WTC11 (cell line): ENCODE measurements around the gene DRGX. TPM values are rescaled to one million over a fixed set of nuclear protein-coding genes. Genes with fewer than 3 reads are reported as not detected.

ENCODE experiments used
- ATAC-seq: fragments of 200-7000 bp; cut with Tn5 transposase; 2 replicates; pipeline ENCODE4 v1.10.0; 2021; ENCODE audit warnings: mild to moderate bottlenecking, moderate library complexity
- CTCF ChIA-PET: fragments of 300-600 bp; sonication (Branson Sonifier 250); formaldehyde crosslinking; loops from one replicate; lab custom pipeline; 2021; ENCODE audit warnings: antibody characterized with exemption; lab: Charles Lee
- POLR2A ChIA-PET: fragments of 350-600 bp; sonication (Branson Sonifier 250); formaldehyde crosslinking; loops from one replicate; lab custom pipeline; 2021; ENCODE audit warnings: antibody characterized with exemption; lab: Charles Lee
- DNase-seq: peaks from one replicate; pipeline ENCODE4 v3.0.0; 2021; ENCODE audit warnings: low spot score
- H3K27ac Mint-ChIP-seq: 2 replicates; pipeline ENCODE4 v1.8.0; 2021; ENCODE audit warnings: mixed read lengths
- H3K27me3 Mint-ChIP-seq: 2 replicates; pipeline ENCODE4 v1.8.0; 2021; ENCODE audit warnings: low read depth, mild to moderate bottlenecking, moderate library complexity, mixed read lengths
- H3K36me3 Mint-ChIP-seq: 2 replicates; pipeline ENCODE4 v1.8.0; 2021; ENCODE audit warnings: mixed read lengths
- H3K4me1 Mint-ChIP-seq: 2 replicates; pipeline ENCODE4 v1.8.0; 2022; ENCODE audit warnings: mixed read lengths
- H3K4me3 Mint-ChIP-seq: 2 replicates; pipeline ENCODE4 v1.8.0; 2021; ENCODE audit warnings: mild to moderate bottlenecking, moderate library complexity, mixed read lengths
- H3K9me3 Mint-ChIP-seq: 2 replicates; pipeline ENCODE4 v1.8.0; 2021; ENCODE audit warnings: mixed read lengths
- EMX1 ChIP-seq: fragments of 250-450 bp; sonication (Bioruptor Pico); IDR thresholded peaks from 2 replicates; pipeline ENCODE4 v1.8.0; 2021; ENCODE audit warnings: mild to moderate bottlenecking
- NR1H2 ChIP-seq: sonication (generic); formaldehyde crosslinking; IDR thresholded peaks from 2 replicates; pipeline ENCODE4 v1.9.0; 2021; ENCODE audit warnings: mild to moderate bottlenecking, moderate library complexity, missing genetic modification reagents
- RORB ChIP-seq: fragments of 250-450 bp; sonication (Bioruptor Pico); IDR thresholded peaks from 2 replicates; pipeline ENCODE4 v1.9.0; 2021; ENCODE audit warnings: mild to moderate bottlenecking
- SMAD3 ChIP-seq: sonication (generic); formaldehyde crosslinking; IDR thresholded peaks from 2 replicates; pipeline ENCODE4 v1.8.0; 2022; ENCODE audit warnings: missing genetic modification reagents, mild to moderate bottlenecking, borderline replicate concordance
- TEAD1 ChIP-seq: sonication (generic); formaldehyde crosslinking; IDR thresholded peaks from 2 replicates; pipeline ENCODE4 v1.8.0; 2022; ENCODE audit warnings: mild to moderate bottlenecking, missing genetic modification reagents
- TP53 ChIP-seq: sonication (generic); formaldehyde crosslinking; IDR thresholded peaks from 2 replicates; pipeline ENCODE4 v1.8.1; 2023; ENCODE audit warnings: mild to moderate bottlenecking, missing genetic modification reagents
- ZNF317 ChIP-seq: sonication (generic); formaldehyde crosslinking; IDR thresholded peaks from 2 replicates; pipeline ENCODE4 v1.8.1; 2023; ENCODE audit warnings: low read depth, mild to moderate bottlenecking, moderate library complexity, missing genetic modification reagents, borderline replicate concordance
- ZNF396 ChIP-seq: fragments of 250-450 bp; sonication (Bioruptor Pico); IDR thresholded peaks from 2 replicates; pipeline ENCODE4 v1.8.0; 2021; ENCODE audit warnings: mild to moderate bottlenecking, moderate library complexity, borderline replicate concordance
- total RNA-seq: library from RNA; stranded (reverse); gene quantifications from 3 replicates; pipeline ENCODE4 v1.2.3, GENCODE V29; 2021
- TF ChIP-seq, protein P1 (sequence below): sonication (generic); formaldehyde crosslinking; IDR thresholded peaks from 2 replicates; pipeline ENCODE4 v1.8.0; 2022; ENCODE audit warnings: mild to moderate bottlenecking, missing genetic modification reagents
- TF ChIP-seq, protein P2 (sequence below): sonication (generic); formaldehyde crosslinking; IDR thresholded peaks from 2 replicates; pipeline ENCODE4 v1.8.1; 2022; ENCODE audit warnings: missing genetic modification reagents, borderline replicate concordance
- TF ChIP-seq, protein P3 (sequence below): sonication (generic); formaldehyde crosslinking; IDR thresholded peaks from 2 replicates; pipeline ENCODE4 v1.8.1; 2023; ENCODE audit warnings: mild to moderate bottlenecking, missing genetic modification reagents
- TF ChIP-seq, protein P4 (sequence below): sonication (generic); formaldehyde crosslinking; conservative IDR thresholded peaks from 2 replicates; pipeline ENCODE4 v1.8.1; 2023; ENCODE audit warnings: mild to moderate bottlenecking, low read depth, missing genetic modification reagents, moderate library complexity
- TF ChIP-seq, protein P5 (sequence below): sonication (generic); formaldehyde crosslinking; IDR thresholded peaks from 2 replicates; pipeline ENCODE4 v1.8.1; 2023; ENCODE audit warnings: mild to moderate bottlenecking, missing genetic modification reagents
- TF ChIP-seq, protein P6 (sequence below): fragments of 250-450 bp; sonication (Bioruptor Pico); IDR thresholded peaks from 2 replicates; pipeline ENCODE4 v2.1.2; 2022; ENCODE audit warnings: mild to moderate bottlenecking, moderate library complexity

DRGX gene
- total RNA-seq, 1 experiment from 2014 or later: not detected

DNA sequence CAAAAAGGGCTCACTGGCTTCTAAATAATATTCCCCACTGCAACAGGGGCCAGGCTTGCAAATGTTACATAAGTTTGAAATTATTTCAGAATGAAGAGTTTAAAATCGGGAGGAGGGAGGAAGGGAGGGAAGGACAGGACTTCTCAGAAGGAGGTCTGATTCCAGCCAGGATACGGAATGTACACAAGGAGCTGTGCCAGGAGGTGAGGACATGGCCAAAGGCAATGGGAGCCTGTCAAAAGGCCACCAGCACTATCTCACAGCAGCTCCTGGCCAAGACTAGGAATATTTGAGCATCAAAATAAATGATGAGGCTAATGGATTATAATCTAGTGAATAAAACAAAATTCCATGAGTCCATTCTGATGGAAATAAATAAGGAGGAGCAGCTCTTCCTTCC is 18.6 kb upstream of the DRGX start:
- DNase-seq (no peak), ATAC-seq (no peak)
- H3K4me1 Mint-ChIP-seq: peaks cover 10% of the 10 kb centered on the region
- no peaks in the 10 kb centered on the region for H3K9me3 Mint-ChIP-seq
- H3K4me3 Mint-ChIP-seq: no peak overlapping the region
- no peak overlapping the region for H3K27ac Mint-ChIP-seq
- H3K36me3 Mint-ChIP-seq: no peaks in the 10 kb centered on the region
- ChIA-PET POLR2A (no interaction called here), CTCF (no interaction called here)
- no peak for TF ChIP-seq TP53
- TF ChIP-seq, protein P1, sequence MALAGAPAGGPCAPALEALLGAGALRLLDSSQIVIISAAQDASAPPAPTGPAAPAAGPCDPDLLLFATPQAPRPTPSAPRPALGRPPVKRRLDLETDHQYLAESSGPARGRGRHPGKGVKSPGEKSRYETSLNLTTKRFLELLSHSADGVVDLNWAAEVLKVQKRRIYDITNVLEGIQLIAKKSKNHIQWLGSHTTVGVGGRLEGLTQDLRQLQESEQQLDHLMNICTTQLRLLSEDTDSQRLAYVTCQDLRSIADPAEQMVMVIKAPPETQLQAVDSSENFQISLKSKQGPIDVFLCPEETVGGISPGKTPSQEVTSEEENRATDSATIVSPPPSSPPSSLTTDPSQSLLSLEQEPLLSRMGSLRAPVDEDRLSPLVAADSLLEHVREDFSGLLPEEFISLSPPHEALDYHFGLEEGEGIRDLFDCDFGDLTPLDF (CRISPR knock-in tag): no peak
- TF ChIP-seq SMAD3: no peak
- no peak for TF ChIP-seq EMX1 (CRISPR knock-in tag)
- TF ChIP-seq, protein P2, sequence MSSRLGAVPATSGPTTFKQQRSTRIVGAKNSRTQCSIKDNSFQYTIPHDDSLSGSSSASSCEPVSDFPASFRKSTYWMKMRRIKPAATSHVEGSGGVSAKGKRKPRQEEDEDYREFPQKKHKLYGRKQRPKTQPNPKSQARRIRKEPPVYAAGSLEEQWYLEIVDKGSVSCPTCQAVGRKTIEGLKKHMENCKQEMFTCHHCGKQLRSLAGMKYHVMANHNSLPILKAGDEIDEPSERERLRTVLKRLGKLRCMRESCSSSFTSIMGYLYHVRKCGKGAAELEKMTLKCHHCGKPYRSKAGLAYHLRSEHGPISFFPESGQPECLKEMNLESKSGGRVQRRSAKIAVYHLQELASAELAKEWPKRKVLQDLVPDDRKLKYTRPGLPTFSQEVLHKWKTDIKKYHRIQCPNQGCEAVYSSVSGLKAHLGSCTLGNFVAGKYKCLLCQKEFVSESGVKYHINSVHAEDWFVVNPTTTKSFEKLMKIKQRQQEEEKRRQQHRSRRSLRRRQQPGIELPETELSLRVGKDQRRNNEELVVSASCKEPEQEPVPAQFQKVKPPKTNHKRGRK (CRISPR knock-in tag): no peak
- TF ChIP-seq, protein P3, sequence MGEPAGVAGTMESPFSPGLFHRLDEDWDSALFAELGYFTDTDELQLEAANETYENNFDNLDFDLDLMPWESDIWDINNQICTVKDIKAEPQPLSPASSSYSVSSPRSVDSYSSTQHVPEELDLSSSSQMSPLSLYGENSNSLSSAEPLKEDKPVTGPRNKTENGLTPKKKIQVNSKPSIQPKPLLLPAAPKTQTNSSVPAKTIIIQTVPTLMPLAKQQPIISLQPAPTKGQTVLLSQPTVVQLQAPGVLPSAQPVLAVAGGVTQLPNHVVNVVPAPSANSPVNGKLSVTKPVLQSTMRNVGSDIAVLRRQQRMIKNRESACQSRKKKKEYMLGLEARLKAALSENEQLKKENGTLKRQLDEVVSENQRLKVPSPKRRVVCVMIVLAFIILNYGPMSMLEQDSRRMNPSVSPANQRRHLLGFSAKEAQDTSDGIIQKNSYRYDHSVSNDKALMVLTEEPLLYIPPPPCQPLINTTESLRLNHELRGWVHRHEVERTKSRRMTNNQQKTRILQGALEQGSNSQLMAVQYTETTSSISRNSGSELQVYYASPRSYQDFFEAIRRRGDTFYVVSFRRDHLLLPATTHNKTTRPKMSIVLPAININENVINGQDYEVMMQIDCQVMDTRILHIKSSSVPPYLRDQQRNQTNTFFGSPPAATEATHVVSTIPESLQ (CRISPR knock-in tag): no peak
- TF ChIP-seq RORB (CRISPR knock-in tag): no peak
- TF ChIP-seq, protein P4, sequence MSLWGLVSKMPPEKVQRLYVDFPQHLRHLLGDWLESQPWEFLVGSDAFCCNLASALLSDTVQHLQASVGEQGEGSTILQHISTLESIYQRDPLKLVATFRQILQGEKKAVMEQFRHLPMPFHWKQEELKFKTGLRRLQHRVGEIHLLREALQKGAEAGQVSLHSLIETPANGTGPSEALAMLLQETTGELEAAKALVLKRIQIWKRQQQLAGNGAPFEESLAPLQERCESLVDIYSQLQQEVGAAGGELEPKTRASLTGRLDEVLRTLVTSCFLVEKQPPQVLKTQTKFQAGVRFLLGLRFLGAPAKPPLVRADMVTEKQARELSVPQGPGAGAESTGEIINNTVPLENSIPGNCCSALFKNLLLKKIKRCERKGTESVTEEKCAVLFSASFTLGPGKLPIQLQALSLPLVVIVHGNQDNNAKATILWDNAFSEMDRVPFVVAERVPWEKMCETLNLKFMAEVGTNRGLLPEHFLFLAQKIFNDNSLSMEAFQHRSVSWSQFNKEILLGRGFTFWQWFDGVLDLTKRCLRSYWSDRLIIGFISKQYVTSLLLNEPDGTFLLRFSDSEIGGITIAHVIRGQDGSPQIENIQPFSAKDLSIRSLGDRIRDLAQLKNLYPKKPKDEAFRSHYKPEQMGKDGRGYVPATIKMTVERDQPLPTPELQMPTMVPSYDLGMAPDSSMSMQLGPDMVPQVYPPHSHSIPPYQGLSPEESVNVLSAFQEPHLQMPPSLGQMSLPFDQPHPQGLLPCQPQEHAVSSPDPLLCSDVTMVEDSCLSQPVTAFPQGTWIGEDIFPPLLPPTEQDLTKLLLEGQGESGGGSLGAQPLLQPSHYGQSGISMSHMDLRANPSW (CRISPR knock-in tag): no peak
- TF ChIP-seq, protein P5, sequence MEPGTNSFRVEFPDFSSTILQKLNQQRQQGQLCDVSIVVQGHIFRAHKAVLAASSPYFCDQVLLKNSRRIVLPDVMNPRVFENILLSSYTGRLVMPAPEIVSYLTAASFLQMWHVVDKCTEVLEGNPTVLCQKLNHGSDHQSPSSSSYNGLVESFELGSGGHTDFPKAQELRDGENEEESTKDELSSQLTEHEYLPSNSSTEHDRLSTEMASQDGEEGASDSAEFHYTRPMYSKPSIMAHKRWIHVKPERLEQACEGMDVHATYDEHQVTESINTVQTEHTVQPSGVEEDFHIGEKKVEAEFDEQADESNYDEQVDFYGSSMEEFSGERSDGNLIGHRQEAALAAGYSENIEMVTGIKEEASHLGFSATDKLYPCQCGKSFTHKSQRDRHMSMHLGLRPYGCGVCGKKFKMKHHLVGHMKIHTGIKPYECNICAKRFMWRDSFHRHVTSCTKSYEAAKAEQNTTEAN (CRISPR knock-in tag): no peak
- peaks cover 3% of the 10 kb centered on the region; the same call in 1 of the 2 replicates for H3K27me3 Mint-ChIP-seq

DNA sequence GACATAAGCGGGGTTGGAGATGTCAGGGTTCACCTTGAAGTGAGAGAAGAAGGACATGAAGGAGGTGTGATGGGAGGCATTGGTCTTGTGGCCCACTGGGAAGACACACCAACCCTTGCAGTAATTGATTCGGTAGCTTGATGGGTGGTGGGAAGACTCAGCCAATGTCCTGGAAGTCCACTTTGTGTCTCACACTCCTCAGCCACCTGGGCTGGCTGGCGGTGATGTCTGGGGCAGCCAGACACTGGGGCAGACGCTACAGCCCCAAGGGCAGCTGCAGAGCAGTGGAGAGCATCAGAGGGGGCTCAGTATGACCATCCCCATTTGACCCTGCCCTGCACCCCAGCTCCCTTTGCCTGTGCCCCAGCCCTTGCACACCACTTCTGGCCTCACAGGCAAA is 16.7 kb upstream of the DRGX start:
- ATAC-seq (no peak), DNase-seq (no peak)
- ChIA-PET POLR2A (no interaction called here), CTCF (interaction anchor here (0.7 to 1.2 kb wide), 4 partner anchors 88 to 180 kb away, joined by 3 to 5 read pairs (median 3); no protein-coding TSS in a partner anchor)
- Mint-ChIP-seq H3K9me3 (no peaks in the 10 kb centered on the region), H3K36me3 (no peaks in the 10 kb centered on the region), H3K27ac (no peak overlapping the region), H3K4me1 (peaks cover 18% of the 10 kb centered on the region), H3K4me3 (no peak overlapping the region), H3K27me3 (peaks cover 6% of the 10 kb centered on the region)
- no peak for TF ChIP-seq ZNF317

DNA sequence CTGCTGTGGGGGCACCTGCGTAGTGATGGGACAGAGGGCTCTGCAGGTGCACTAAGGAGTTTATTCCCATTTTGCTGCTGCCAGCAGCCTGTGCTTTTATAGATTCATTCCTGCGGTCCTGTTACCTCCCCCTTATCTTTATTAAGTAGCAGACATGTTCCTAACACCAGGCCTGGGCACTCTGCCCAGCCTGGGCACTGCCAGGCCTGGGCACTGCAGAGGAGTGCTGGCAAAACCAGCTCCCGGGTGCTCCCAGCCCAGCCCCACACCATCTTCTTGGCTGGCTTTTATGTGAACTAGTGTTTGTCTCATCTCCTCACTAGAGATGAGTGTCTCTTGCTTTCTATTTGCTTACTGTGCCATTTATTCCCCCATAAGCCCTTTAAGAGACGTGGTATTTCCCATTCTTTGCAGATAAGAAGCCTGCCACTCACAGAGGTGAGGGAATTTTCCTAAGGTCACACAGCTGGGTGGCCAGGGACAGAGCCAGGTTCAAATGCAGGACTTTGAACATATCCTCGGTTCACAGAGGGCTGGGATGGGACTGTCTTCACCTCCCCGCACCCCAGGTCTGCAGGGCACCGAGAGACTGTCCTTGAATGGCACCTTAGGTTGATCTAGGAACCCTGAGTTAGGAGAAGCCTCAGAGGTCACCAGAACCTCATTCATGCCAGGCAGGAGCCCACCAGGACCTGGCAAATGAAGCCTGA is 14.6 kb upstream of the DRGX start:
- Mint-ChIP-seq H3K9me3 (no peaks in the 10 kb centered on the region), H3K4me3 (no peak overlapping the region), H3K4me1 (peaks cover 18% of the 10 kb centered on the region), H3K27ac (no peak overlapping the region), H3K36me3 (no peaks in the 10 kb centered on the region), H3K27me3 (peaks cover 4% of the 10 kb centered on the region)
- no peak for ATAC-seq
- CTCF ChIA-PET: interaction anchor here (0.8 to 4.7 kb wide), 4 partner anchors 86 to 665 kb away, joined by 3 to 144 read pairs (median 5); no protein-coding TSS in a partner anchor
- POLR2A ChIA-PET: no interaction called here
- TF ChIP-seq ZNF396 (CRISPR knock-in tag): no peak
- TF ChIP-seq, protein P6, sequence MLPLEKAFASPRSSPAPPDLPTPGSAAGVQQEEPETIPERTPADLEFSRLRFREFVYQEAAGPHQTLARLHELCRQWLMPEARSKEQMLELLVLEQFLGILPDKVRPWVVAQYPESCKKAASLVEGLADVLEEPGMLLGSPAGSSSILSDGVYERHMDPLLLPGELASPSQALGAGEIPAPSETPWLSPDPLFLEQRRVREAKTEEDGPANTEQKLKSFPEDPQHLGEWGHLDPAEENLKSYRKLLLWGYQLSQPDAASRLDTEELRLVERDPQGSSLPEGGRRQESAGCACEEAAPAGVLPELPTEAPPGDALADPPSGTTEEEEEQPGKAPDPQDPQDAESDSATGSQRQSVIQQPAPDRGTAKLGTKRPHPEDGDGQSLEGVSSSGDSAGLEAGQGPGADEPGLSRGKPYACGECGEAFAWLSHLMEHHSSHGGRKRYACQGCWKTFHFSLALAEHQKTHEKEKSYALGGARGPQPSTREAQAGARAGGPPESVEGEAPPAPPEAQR: no peak
- no peak for TF ChIP-seq NR1H2 (CRISPR knock-in tag)
- no peak for TF ChIP-seq TEAD1 (CRISPR knock-in tag)
- DNase-seq: no peak
